HuH-7.5 (cell line): ENCODE measurements around the gene REXO5.
"Not testable (repeated sequence)": the region's sequence is repeated elsewhere in the genome, so short reads cannot be mapped to it uniquely, and the experiment has no call there.

Source experiments
- DNase-seq: peaks from one replicate; pipeline ENCODE4 v3.0.0; 2011; ENCODE audit warnings: low spot score

Gene REXO5

DNA sequence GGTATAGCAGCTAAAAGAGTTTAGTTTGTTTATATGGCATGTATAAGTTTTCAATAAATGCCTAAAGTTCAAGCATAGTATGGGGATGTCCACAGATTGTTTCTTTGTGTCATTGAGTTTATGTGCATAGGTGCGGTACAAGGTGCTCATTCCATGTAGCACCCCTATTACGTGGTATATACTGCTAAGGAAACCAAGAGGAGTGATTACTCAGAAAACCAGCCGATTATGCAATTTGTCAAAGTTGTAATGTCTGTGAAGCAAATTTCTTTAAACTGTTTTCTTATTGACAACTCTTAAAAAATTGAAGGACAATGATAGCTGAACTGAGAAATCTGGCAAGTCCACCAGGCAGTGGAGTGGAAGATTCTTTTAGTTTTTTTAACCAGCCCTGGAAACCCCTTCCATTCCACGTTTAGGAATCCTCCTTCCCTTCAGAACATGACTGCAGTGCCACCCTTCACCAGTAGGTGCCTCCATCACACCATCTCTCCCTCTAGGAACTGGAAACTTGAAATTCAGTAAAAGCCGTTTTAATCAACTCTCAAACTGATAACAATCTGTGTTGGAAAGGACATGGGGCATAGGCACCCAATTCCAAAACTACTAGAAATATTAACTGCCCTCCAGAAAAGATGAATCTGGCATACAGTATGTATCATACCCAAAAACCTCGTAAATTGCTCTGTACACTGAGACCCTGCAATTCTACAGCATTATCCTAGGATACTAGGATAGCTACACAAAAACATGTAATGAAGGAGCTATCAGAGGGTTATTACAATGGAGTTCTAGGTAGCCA, 43.5 kb downstream of the REXO5 start:
- peak; percentile 13 for DNase-seq

DNA sequence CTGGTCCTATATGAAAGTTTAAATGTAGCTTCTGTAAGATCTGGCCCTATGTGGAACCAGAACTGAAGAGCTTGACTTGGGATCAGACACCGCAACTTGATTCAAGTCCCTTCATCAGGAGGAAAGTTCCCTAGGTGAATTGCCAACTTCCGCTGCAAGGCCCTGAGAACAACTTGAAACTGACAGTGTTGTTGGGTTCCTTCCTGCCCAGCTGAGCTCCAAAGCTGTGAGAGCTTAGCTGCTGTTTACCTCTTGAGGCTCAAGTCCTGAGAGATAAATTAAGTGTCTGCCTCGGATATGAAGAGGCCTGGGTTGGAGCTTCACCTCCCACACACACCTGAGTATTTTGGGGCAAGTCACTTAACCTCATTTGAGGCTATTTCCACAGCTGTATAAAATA, 44.7 kb downstream of the REXO5 start:
- no peak for DNase-seq

DNA sequence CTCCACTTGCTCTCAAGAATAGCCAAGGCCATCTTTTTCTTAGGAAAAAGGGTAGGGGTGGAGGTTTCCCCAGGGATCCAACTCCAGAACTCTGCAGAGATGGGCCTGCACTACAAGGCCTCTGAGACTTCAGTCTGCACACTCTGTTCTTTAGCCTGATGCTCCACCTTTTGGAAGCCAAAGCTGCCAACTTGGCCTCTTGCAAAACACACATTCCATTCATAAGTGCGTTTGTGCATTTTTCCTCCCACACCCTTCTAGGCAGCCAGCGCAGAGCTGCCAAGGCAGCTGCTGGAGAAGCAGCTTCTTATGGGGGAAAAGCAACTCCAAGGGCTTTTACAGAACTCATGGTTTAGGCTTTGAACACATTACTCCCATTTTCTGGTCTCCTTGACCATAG, 45.3 kb downstream of the REXO5 start:
- DNase-seq = peak; percentile 13

DNA sequence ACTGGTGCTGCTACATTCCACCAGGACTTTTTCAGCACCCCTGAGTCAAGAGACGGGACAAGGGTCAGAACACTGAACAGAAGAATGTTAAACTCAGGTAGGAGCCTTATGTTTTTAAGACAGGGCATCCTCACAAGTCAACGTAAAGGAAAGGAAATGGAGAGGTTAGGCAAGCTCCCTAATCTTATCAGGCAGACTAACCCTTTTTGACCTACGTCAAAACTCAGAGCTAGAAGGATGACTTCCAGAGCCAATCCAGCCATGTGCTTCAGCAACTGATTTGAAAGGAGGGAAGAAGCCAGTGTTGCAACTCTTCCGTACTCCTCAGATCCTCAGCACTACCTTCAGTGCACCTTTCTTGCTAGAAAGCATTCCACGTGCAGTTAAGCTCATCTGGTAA, 46.8 kb downstream of the REXO5 start:
- no peak for DNase-seq

DNA sequence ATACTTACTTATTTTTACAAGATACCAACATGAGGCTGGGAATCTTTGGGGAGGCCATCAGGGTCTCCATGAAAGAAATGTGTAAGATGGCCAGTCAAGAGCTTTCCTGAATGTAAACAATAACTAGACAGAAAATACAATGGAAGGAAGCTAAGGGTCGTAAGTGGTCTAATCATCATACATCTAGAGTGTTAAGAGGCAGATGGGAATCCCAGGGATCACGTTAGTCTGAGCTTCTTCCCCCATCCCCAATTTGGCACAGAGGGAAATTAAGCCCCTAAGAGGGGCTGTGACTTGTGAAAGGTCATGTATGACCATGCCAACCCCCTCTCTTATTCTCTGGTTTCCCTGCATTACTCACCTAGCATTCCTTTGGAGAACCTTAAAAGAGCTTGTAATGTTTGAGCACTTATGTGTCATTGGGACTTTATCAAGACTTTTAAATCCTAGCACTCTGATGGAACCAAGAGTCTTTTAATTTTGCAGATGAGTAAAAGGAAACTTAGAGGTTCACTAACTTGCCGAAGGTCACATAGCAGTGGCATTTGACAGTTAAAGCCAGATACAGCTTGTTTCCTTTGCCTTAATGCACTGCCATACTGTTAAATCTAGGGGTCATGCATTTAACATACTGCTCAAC, 47.8 kb downstream of the REXO5 start:
- DNase-seq = no peak

DNA sequence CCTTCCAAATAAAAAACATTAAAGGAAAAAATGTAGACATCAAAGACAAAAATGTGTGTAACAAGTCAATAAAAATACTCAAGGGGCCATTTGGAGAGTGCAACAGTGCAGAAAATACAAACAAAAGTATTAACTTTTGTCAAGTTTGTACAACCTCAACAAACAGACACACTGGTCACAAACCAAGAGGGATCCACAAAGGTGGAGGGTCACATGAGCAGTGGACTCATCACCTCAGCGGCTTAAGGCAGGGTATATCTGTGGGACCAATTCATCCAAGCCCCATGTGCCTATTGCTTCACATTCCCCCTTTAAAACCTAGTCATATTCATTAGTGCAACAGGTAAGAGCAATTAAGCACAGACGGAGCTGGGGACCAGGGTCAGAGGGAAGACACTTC, 48.6 kb downstream of the REXO5 start:
- no peak for DNase-seq

DNA sequence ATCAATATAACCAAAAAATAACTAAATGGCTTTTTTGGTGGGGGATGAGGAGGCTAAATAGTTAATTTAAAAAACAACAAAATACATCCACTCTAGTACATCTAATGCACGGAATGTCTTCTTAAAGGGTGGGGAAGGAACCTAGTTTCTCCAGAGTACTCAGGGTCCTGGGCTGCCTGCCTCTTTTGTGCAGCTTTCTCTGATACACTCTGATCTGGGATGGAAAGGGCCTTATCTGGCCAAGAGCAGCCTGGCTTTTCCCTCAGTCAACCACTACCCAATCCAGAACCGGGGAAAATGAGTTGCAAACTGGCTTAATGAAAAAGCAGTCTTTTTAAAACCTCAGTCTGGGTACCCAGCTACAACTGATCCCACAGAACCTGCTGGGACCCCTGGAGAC, 51.0 kb downstream of the REXO5 start:
- no peak for DNase-seq

DNA sequence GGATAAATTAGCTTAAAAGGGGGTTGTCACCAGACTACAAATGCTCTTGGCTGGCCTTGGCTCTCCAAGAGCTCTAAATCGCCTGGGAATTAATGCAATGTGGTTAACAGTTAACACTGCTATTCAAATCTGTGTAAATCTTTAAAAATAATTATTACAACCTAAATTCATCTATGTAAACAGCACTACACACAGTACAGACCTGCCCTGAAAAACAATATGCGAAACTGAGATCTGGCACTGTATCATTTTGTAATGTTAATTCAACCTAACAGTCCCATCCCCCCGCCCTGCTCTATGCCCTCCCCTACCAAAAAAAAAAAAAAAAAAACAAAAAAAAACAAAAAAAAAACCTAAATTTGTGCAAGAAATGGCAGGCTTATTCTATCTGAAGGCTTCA, 52.9 kb downstream of the REXO5 start:
- DNase-seq = no peak

DNA sequence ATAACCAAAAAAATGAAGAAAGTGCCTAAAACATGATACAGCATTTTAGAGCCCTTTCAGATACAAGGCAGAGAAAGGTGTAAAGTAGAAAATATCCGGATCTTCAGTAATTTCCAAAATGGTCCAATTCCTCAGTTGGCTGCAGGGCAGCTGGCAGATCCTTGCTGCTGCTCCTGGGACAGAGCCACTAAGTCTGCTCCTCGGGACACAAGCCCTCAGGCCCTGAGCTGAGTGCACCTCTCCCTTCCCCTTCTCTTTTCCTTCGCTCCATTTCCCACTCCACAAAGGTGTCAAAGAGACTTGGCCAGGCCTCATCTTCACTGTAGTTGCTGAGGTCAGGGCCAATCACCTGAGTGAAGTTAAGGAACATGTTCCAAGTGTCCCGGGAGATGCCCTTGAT, 53.4 kb downstream of the REXO5 start:
- no peak for DNase-seq

DNA sequence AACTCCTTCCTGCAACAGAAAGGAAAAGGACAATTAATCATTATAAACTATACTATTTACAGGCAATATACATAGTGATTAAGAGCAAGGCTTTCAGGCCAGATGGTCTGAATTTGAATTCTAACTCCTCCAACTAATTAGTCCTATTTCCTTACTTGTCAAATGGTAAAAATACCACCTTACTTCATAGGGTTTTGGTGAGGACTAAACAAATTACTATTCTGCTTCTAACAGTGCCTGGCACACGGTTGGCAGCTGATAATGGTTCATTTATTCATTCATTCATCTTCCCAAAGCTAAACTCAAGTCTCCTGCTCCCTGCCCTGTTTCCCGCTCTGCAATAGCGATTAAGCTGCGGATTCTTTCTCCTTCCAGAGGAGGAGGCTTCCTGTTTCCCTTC, 54.0 kb downstream of the REXO5 start:
- no peak for DNase-seq

DNA sequence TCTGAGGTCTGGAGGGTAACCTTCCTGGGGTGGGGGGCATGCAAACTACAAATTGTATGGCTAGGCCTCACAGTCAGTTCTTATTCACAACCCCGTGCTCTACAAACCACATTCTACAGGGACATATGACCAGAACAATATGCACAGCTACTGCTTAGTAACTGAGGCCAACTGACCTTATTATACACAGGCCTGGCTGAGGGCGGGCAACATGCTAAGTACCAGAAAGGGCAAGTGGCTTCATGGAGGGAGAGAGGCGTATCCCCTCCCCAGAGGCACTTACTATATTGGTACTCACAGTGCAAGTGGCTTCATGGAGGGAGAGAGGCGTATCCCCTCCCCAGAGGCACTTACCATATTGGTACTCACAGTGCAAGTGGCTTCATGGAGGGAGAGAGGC, 54.7 kb downstream of the REXO5 start:
- DNase-seq = not testable (repeated sequence)

DNA sequence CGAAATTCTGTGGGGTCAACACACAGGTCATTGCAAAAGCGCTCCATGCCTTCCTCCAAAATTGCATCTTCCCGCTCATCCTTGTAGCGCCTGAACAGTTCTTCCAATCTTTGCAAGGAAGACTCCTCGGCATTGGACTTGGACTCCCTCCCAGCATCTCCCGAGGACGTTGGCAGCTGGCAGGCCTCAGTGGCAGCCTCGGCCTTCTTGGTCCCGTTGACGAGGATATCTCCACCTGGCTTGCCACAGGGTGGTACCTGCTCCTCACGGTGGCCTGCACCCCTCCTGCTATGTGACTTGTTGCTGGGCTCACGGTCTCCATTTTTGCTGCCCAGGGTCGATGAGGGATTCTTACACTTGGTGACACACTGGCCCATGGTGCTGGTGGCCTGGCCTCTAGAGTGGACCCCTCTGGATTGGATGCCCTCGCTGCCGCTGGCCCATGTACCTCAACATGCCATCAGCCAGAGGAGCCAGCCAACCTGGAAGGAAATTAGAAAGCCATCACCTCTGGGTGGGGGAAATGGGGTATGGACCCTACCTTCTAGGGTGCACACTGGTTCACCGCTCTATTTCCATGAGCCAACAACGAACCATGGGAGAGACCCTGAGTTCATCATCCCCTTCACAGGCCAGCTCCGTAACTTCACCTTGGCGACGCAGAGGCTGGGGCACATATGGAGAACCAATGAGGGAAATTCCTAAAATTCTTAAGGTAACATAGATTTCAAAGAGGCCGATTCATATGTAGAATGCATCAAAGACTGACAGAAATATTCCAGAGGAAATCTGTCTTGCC, 56.0 kb downstream of the REXO5 start:
- no peak for DNase-seq

DNA sequence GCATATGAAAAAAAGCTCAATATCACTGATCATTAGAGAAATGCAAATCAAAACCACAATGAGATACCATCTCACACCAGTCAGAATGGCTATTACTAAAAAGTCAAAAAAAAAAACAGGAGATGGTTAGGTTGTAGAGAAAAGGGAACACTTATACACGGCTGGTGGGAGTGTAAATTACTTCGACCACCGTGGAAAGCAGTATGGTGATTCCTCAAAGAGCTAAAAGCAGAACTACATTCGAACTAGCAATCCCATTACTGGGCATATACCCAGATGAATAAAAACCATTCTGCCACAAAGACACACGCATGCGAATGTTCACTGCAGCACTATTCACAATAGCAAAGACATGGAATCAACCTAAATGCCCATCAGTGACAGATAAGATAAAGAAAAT, 58.0 kb downstream of the REXO5 start:
- not testable (repeated sequence) for DNase-seq

DNA sequence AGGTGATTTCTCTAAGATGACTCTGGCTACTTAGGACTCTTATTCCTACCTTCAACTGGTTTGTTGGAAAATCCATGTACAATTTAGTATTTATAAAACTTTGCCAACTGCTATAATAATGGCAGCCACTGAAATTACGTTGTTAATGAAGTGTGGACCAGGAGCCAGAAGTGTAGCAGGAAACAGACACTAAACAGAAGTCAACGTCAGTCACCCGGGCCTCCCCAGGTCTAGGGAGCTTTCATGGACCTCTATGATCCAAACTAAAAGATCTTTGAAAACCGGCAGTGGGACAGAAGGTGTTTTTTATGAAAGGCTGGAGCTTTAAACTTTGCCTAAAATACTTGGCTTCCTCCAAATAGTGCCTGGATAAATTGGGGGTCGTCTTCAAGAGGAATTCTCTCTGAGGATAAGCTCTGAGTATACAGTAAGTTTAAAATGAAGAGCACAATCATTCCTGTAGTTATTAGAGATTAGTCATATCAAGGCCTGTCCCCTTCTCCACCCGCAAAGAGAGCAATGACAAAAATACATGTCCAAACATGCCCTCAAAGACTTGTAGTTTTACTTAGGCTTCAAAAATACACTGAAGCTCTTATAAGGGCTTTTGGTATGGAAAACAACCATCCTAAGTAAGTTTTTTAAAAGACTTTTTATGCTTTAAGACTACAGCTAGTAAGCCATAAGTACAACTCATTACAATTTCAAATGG, 59.2 kb downstream of the REXO5 start:
- no peak for DNase-seq

DNA sequence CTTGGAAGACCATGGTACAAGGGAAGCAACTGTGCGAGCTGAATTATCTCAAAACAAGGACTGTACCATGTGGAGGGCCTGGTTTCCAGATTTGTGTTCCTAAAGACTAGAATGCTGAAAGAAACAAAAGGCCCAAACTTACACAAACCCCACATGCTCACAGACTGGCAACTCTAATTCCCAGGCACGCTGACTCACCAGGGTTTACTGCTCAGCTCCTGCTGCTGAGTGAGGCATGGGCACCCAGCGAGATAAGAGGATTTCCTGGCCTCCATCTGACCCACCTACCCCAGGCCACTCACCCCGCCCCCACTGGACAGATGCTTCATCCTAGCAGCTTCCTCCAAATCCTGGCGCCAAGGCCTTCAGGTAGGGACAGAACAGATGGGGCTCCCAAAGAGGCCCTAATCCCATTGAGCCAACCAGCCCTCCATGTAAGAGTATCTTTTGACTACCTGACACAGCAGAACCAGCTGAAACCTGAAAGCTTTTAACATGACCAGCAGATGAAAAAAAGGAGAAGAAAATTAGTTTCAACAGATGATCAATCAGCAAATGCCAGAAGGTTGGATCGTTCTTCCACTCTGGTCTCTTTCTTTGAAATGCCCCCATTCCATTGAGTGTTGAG, 59.9 kb downstream of the REXO5 start:
- DNase-seq = no peak

DNA sequence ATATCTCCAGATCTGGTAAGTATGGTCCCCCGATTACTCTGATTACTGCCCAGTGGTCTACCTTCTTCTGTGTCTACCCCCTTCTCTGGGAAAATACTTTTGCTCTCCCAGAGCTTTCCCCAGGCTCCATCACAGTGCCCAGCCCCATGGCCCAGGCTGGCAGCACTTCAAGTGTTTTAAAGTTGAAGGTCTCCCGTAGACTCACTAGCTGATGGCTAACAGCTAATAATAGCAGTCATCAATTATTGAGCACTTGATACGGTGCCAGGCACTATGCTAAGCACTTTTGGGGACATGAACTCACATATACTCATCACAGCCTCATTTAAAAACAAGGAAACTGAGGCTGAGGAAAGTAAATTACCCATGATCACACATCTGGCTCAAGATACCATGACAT, 60.5 kb downstream of the REXO5 start:
- DNase-seq = no peak

DNA sequence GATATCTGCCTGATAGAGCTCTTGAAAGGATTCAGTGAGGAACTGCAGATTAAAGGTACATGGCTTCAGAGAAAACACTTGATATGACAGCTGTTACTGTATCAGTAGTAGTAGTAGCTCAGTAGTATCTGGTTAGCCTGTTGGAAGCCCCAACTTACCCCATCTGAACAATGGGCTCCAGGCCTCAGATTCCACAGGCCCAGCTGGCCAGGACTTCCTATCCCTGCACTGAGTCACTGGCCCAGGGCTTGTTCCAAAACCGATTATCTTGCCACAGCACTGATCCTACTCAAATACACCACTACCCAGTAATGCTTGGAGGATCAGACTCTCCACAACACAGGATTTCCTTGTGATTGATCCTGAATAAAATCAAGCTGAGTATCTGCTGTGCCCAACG, 61.3 kb downstream of the REXO5 start:
- DNase-seq = no peak

DNA sequence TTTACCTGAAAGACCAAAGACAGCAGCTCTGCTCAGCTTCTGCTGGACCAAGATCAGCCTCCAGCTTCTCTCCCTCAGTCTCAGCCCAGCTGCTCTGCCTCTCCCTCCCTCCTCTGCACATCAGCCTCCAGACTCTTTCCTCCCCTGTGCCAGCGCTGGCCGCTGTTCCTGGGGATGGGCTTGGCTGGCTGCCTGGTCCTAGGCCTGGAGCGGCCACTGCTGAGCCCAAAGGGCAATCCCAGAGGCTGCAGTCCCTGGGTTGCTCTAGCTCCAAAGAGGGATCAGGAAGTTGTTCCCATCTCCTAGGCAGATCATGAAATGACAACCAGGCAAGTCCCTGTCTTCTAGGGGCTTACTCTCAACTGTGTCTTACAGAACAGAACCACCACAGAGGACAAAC, 62.6 kb downstream of the REXO5 start:
- no peak for DNase-seq

DNA sequence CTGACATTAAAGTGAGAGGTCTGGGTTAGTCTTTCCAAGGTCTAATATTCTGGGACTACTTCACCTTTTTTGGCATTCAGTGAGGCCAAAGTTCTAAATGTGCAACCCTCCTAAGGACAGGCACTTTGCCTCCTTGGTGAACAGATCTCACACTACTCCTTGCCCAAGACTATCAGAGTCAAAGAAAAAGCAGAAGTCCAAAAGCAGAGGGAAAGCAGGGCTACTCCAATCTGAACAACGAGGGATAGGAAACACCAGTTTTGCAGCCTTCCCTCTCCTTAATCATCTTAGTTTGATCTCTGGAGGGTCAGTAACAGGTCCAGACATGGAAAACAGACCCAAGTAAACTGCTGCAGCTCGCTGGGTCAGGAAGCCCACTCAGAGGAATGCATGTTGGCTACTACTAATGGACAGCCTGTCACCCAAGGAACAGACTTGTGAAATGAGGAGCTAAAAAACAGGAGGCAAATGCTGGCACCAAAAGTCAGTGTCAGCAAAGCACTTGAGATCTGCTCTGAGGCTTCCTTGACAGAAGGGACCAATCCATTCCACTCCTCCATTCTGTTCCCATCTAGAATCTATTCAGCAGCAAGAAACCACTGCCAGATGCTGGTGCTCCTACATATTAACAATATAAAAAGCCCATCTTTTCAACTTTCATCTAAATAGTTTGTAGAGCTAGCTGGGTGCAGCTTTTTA, 63.9 kb downstream of the REXO5 start:
- no peak for DNase-seq

DNA sequence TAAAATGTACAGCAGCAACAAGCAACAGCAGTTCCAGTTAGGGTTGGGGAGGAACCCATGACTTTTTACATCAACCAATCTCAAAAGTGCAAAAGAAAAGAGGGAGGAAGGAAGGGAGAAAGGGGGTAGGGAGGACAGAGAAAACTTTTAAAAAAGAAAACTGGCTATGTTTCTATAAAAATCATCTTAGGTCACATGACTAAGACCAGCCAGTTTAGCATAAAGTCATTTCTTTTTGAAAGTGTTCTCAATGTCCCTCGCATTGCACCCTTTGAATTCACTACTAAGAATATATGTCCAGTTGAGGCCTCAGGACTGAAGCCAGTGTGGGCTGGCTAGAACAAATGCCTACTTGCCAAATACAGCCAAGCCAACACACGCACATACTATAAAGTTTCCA, 64.9 kb downstream of the REXO5 start:
- DNase-seq = no peak
